ENCODE data around the gene TRIM50.
"Not testable (repeated sequence)": the region's sequence is repeated elsewhere in the genome, so short reads cannot be mapped to it uniquely, and the experiment has no call there.

Gene TRIM50

DNA sequence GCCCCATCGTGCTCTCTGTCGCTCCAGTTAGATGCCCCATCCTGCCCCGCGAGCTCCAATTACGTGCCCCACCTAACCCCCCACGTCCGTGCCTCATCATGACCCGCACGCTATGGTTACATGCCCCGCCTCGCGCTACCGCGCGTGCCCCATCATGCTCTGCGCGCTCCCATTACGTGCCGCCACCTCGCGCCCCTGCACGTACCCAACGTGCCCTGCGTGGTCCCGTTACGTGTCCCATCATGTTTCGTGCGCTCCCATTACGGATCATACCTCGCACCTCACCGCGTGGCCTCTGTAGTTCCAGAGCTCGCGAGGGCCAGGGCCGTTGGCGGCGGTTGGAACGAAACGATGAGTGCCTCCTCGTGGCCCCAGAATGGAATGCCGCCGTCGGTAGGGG, at the start of gene TRIM50, which contains the start of gene FKBP6:
TRIM50 (minus strand) TSS at position 161 of the 400 bp plus-strand sequence. CDS start 3,295 bp downstream, outside the sequence.
FKBP6 (plus strand) TSS at position 240 of the 400 bp plus-strand sequence. CDS start 268 bp downstream, outside the sequence.
- H3K27ac Mint-ChIP-seq; intact Hi-C loops (cut with micrococcal nuclease); H3K36me3 Mint-ChIP-seq (ENCODE audit: low read depth); H3K9me3 Mint-ChIP-seq; H3K4me3 Mint-ChIP-seq: not testable (repeated sequence)
- H3K27me3 Mint-ChIP-seq = peaks cover 20% of the 10 kb centered on the region
- peaks cover 42% of the 10 kb centered on the region for H3K4me1 Mint-ChIP-seq (ENCODE audit: low read depth)

DNA sequence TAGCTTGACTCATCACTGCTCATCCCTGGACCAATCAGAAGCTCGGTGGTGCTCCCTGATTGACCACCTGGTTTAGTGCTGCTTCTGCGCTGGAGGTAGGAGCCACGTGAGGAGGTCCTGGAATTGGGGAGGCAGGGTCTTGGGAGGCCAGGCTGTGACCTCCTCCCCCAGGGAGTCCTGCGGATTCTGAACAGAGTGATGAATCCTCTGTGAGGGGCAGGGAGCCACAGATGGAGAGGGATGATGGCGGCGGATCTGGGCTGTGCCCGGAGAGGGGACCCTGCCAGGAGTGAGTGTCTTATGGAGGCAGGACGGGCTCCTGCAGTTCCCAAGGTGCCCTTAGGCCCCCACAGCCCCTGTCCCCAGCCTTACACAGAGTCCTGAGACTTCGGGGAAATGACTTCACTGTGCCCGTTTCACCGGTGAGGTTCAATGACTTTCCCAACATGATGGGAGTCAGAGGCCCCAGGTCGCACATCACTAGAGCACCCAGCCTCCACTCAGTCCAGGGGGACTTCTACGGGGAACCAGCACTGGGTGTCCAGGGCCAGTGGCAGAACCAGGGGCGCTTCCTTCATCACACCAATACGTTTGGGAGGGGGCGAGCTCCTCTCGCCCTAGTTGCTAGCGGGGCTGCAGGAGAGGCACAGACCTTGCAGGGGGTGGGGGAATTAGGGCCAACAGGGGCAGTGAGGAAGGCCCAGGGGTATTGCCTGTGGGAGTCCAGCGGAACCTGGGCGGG, 49.0 kb upstream of the TRIM50 start:
- Mint-ChIP-seq H3K4me3 (no peak overlapping the region), H3K27me3 (peaks cover 33% of the 10 kb centered on the region)

GRCh38 chr7:73376262-73376661, 48.4 kb upstream of the TRIM50 start:
- H3K9me3 Mint-ChIP-seq; H3K36me3 Mint-ChIP-seq (ENCODE audit: low read depth); H3K4me3 Mint-ChIP-seq; intact Hi-C loops (cut with micrococcal nuclease); H3K27ac Mint-ChIP-seq: not testable (repeated sequence)
- Mint-ChIP-seq H3K27me3 (peaks cover 32% of the 10 kb centered on the region), H3K4me1 (ENCODE audit: low read depth) (peaks cover 12% of the 10 kb centered on the region)

More for the DNA sequence above, 49.0 kb upstream of the TRIM50 start:
- intact Hi-C loops (cut with micrococcal nuclease) = no loop called here
- Mint-ChIP-seq H3K9me3 (no peaks in the 10 kb centered on the region), H3K4me1 (ENCODE audit: low read depth) (peaks cover 12% of the 10 kb centered on the region), H3K36me3 (ENCODE audit: low read depth) (no peaks in the 10 kb centered on the region), H3K27ac (no peak overlapping the region)

GRCh38 chr7:73373741-73374140, 45.9 kb upstream of the TRIM50 start:
- intact Hi-C loops (cut with micrococcal nuclease) = no loop called here
- H3K27me3 Mint-ChIP-seq = peaks cover 32% of the 10 kb centered on the region
- no peaks in the 10 kb centered on the region for H3K9me3 Mint-ChIP-seq

GRCh38 chr7:73369622-73370021, 41.7 kb upstream of the TRIM50 start:
- intact Hi-C loops (cut with micrococcal nuclease) = no loop called here
- no peaks in the 10 kb centered on the region for H3K36me3 Mint-ChIP-seq (ENCODE audit: low read depth)
- no peaks in the 10 kb centered on the region for H3K9me3 Mint-ChIP-seq
- peaks cover 16% of the 10 kb centered on the region for H3K4me1 Mint-ChIP-seq (ENCODE audit: low read depth)
- H3K27me3 Mint-ChIP-seq = peaks cover 3% of the 10 kb centered on the region
- no peak overlapping the region for H3K4me3 Mint-ChIP-seq
- no peak overlapping the region for H3K27ac Mint-ChIP-seq

More at GRCh38 chr7:73373741-73374140, 45.9 kb upstream of the TRIM50 start:
- peaks cover 12% of the 10 kb centered on the region for H3K4me1 Mint-ChIP-seq (ENCODE audit: low read depth)
- no peak overlapping the region for H3K4me3 Mint-ChIP-seq
- H3K27ac Mint-ChIP-seq = no peak overlapping the region
- H3K36me3 Mint-ChIP-seq (ENCODE audit: low read depth) = no peaks in the 10 kb centered on the region

GRCh38 chr7:73369009-73369408, 41.1 kb upstream of the TRIM50 start:
- intact Hi-C loops (cut with micrococcal nuclease) = no loop called here

GRCh38 chr7:73366990-73367389, 39.1 kb upstream of the TRIM50 start:
- peaks cover 16% of the 10 kb centered on the region for H3K4me1 Mint-ChIP-seq (ENCODE audit: low read depth)
- no peak overlapping the region for H3K4me3 Mint-ChIP-seq
- intact Hi-C loops (cut with micrococcal nuclease) = no loop called here
- peaks cover 12% of the 10 kb centered on the region for H3K27me3 Mint-ChIP-seq
- H3K36me3 Mint-ChIP-seq (ENCODE audit: low read depth) = no peaks in the 10 kb centered on the region
- H3K9me3 Mint-ChIP-seq = no peaks in the 10 kb centered on the region
- H3K27ac Mint-ChIP-seq = peak overlapping the region; percentile 1

More at GRCh38 chr7:73369009-73369408, 41.1 kb upstream of the TRIM50 start:
- no peak overlapping the region for H3K27ac Mint-ChIP-seq
- no peak overlapping the region for H3K4me3 Mint-ChIP-seq
- H3K9me3 Mint-ChIP-seq = no peaks in the 10 kb centered on the region
- H3K36me3 Mint-ChIP-seq (ENCODE audit: low read depth) = no peaks in the 10 kb centered on the region
- H3K27me3 Mint-ChIP-seq = peaks cover 3% of the 10 kb centered on the region
- H3K4me1 Mint-ChIP-seq (ENCODE audit: low read depth) = peaks cover 16% of the 10 kb centered on the region

GRCh38 chr7:73366127-73366526, 38.2 kb upstream of the TRIM50 start:
- no peak overlapping the region for H3K4me3 Mint-ChIP-seq
- intact Hi-C loops (cut with micrococcal nuclease) = no loop called here
- peaks cover 20% of the 10 kb centered on the region for H3K4me1 Mint-ChIP-seq (ENCODE audit: low read depth)
- H3K27ac Mint-ChIP-seq = no peak overlapping the region
- H3K36me3 Mint-ChIP-seq (ENCODE audit: low read depth) = no peaks in the 10 kb centered on the region
- peaks cover 12% of the 10 kb centered on the region for H3K27me3 Mint-ChIP-seq
- no peaks in the 10 kb centered on the region for H3K9me3 Mint-ChIP-seq

- Mint-ChIP-seq H3K4me1 (ENCODE audit: low read depth) (peaks cover 22% of the 10 kb centered on the region), H3K27ac (no peak overlapping the region), H3K27me3 (peaks cover 16% of the 10 kb centered on the region), H3K36me3 (ENCODE audit: low read depth) (no peaks in the 10 kb centered on the region), H3K9me3 (no peaks in the 10 kb centered on the region), H3K4me3 (no peak overlapping the region)
- intact Hi-C loops (cut with micrococcal nuclease) = no loop called here
Measured at GRCh38 chr7:73364006-73364728, 36.3 kb upstream of the TRIM50 start.

- Mint-ChIP-seq H3K4me1 (ENCODE audit: low read depth) (peaks cover 30% of the 10 kb centered on the region), H3K27me3 (peaks cover 17% of the 10 kb centered on the region), H3K9me3 (no peaks in the 10 kb centered on the region), H3K27ac (no peak overlapping the region), H3K4me3 (no peak overlapping the region), H3K36me3 (ENCODE audit: low read depth) (no peaks in the 10 kb centered on the region)
- intact Hi-C loops (cut with micrococcal nuclease) = no loop called here
Measured at GRCh38 chr7:73363225-73364005, 35.5 kb upstream of the TRIM50 start.

DNA sequence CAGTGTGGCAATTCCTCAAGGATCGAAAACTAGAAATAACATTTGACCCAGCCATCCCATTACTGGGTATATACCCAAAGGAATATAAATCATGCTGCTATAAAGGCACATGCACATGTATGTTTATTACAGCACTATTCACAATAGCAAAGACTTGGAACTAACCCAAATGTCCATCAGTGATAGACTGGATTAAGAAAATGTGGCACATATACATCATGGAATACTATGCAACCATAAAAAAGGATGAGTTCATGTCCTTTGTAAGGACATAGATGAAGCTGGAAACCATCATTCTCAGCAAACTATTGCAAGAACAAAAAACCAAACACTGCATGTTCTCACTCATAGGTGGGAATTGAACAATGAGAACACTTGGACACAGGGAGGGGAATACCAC, 32.7 kb upstream of the TRIM50 start:
- H3K27ac Mint-ChIP-seq; intact Hi-C loops (cut with micrococcal nuclease); H3K36me3 Mint-ChIP-seq (ENCODE audit: low read depth); H3K9me3 Mint-ChIP-seq; H3K4me3 Mint-ChIP-seq: not testable (repeated sequence)
- Mint-ChIP-seq H3K4me1 (ENCODE audit: low read depth) (peaks cover 20% of the 10 kb centered on the region), H3K27me3 (peaks cover 21% of the 10 kb centered on the region)

DNA sequence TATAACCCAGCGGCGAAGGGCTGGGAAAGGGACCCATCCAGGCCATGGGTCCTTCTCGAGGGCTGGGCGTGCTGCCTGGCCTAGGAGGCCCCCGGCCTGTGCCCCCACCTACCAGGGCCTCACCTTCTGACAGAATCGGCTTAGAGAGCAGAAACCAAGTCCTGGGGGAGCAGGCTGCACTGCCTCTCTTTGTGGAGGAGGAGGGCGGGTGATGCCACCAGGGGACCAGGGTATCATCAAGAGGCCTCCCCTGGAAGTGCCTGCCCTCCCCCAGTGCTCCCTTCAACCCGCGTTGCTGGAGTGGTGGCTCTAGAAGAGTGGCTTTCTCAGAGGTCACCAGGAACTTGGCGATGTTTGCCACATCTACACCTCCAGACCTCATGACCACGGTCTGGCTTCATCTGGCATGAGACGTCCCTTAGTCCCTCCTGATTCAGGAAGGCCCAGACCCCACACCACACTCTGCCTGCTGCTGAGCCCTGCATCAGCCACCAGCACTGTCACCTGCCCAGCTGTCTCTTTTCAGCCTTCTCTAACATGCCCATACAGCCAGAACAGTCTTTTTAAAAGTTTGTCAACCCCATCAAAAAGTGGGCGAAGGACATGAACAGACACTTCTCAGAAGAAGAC, 32.0 kb upstream of the TRIM50 start:
- Mint-ChIP-seq H3K27me3 (peaks cover 22% of the 10 kb centered on the region), H3K36me3 (ENCODE audit: low read depth) (no peaks in the 10 kb centered on the region), H3K4me3 (no peak overlapping the region), H3K27ac (peak overlapping the region; percentile 74), H3K9me3 (no peaks in the 10 kb centered on the region), H3K4me1 (ENCODE audit: low read depth) (peaks cover 20% of the 10 kb centered on the region)
- intact Hi-C loops (cut with micrococcal nuclease) = no loop called here

- Mint-ChIP-seq H3K27me3 (peaks cover 23% of the 10 kb centered on the region), H3K27ac (peak overlapping the region; percentile 74), H3K36me3 (ENCODE audit: low read depth) (no peaks in the 10 kb centered on the region), H3K9me3 (no peaks in the 10 kb centered on the region), H3K4me1 (ENCODE audit: low read depth) (peaks cover 21% of the 10 kb centered on the region), H3K4me3 (peak overlapping the region; percentile 2)
- intact Hi-C loops (cut with micrococcal nuclease) = no loop called here
Measured at GRCh38 chr7:73359306-73359705, 31.4 kb upstream of the TRIM50 start.
